HG02678 (cell line): ENCODE results near the gene SP7.
A peak's percentile ranks its signal among the peaks of the same experiment; 100 is the strongest.
"Not testable (repeated sequence)": the region's sequence is repeated elsewhere in the genome, so short reads cannot be mapped to it uniquely, and the experiment has no call there.

Experiments used
- ATAC-seq: cut with Tn5 transposase; IDR thresholded peaks from one replicate; pipeline ENCODE4 v1.9.1; 2021; ENCODE audit warnings: mild to moderate bottlenecking, moderate library complexity; ENCODE audit not compliant: unreplicated experiment

Gene SP7

GRCh38 chr12:53336181-53336681 is at the start of gene SP7:
Gene SP7 (minus strand): TSS chr12:53336354. CDS start chr12:53335646, 708 bp downstream.
- ATAC-seq, result no peak

- ATAC-seq, result no peak
These were observed 47.1 kb upstream of the SP7 start for GRCh38 chr12:53383258-53383657.

DNA sequence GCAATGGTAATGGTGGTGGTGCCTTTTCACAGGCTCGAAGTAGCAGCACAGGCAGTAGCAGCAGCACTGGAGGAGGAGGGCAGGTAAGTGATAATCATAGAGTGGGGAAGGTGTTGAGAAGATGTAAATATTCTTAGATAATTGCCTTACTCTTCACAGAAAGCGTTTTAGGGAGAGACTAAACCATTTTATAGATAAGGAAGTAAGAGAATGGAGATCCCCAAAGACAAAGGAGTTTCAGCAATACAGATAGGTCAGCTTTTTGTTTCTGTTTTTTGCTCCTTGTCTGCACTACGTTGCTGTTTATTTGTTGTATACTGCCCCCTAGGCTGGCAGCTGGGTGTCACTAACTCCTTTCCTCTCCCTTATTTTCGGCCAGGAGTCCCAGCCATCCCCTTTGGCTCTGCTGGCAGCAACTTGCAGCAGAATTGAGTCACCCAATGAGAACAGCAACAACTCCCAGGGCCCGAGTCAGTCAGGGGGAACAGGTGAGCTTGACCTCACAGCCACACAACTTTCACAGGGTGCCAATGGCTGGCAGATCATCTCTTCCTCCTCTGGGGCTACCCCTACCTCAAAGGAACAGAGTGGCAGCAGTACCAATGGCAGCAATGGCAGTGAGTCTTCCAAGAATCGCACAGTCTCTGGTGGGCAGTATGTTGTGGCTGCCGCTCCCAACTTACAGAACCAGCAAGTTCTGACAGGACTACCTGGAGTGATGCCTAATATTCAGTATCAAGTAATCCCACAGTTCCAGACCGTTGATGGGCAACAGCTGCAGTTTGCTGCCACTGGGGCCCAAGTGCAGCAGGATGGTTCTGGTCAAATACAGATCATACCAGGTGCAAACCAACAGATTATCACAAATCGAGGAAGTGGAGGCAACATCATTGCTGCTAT is 45.8 kb upstream of the SP7 start:
- ATAC-seq, result no peak

DNA sequence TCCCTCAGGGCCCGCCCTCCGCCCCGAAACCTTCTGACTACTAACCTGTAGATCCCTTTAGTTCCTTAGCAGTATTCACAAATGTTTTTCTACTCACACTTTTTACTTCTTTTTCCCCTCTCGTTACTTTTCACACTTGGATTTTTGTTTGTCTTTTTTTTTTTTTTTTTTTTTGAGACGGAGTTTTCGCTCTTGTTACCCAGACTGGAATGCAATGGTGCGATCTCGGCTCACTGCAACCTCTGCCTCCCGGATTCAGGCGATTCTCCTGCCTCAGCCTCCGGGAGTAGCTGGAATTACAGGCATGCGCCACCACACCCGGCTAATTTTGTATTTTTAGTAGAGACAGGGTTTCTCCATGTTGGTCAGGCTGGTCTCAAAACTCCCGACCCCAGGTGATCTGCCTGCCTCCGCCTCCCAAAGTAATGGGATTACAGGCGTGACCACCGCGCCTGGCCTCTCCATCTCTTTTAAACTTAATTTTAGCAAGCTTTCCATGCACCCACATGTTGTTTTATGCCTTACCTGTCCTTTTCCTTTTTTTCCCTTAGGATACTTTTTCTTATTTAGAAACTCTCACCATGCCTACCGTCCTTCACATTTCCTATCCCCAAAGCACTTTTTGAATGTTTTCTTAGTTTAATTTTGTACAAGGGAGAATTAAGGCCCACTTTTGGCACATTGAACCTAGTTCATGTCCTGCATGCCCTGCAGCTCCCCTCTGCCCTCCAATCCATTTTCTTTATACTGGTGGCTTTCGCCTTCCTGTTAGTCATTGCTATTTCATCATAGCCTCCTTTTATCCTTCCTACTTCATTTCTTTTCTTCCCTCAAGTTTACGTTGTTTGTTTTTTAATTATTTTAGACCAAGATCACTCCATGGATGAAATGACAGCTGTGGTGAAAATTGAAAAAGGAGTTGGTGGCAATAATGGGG is 44.9 kb upstream of the SP7 start:
- ATAC-seq, result no peak

DNA sequence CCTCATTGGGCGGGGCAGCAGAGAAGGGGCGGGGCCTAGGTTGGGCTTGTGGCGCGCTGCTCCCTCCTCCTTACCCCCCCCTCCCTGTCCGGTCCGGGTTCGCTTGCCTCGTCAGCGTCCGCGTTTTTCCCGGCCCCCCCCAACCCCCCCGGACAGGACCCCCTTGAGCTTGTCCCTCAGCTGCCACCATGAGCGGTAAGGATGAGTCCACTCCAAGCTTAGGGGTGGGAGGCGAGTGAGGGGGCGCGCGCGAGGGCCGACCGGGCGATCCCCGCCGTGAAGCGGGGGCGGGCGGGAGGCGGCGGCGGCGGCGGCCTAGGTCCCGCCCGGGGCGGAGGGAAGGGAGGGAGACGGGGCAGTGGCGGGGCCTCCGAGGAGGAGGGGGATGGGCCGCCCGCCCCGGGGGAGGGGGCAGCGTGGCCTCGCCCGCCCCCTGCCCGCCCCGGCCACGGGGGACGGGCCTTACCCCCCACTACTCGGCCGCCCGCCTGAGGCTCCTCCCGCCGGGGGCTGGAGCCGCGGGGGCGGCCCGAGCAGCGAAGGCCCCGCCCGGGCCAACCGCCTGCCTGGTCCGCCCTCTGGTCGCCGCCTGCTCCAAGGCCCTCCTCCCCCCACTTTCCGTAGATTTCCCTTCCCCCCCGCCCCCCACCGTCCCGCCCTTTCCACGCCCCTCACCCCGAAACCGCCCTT is 44.1 kb upstream of the SP7 start, which contains the start of gene SP1:
SP1 (plus strand) TSS at position 73 of the 690 bp plus-strand sequence; CDS start at position 189, 116 bp downstream.
- ATAC-seq, result peak; percentile 38

- peak; percentile 72 for ATAC-seq
These were observed 43.4 kb upstream of the SP7 start for GRCh38 chr12:53379389-53380103.

- no peak for ATAC-seq
These were observed 42.7 kb upstream of the SP7 start for GRCh38 chr12:53378724-53379388.

- no peak for ATAC-seq
These were observed 42.1 kb upstream of the SP7 start for GRCh38 chr12:53378222-53378621.

- ATAC-seq, result no peak
These were observed 40.6 kb upstream of the SP7 start for GRCh38 chr12:53376747-53377146.

DNA sequence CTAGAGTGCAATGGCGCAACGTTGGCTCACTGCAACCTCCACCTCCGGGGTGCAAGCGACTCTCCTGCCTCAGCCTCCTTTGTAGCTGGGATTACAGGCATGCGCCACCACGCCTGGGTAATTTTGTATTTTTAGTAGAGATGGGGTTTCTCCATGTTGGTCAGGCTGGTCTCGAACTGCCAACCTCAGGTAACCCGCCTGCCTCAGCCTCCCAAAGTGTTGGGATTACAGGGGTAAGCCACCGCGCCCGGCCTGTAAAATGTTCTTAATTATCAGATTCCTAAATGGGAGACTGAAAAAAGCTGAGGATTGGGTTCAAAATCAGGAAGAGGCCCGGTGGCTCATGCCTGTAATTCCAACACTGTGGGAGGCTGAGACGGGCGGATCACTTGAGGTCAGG is 38.1 kb upstream of the SP7 start:
- not testable (repeated sequence) for ATAC-seq

DNA sequence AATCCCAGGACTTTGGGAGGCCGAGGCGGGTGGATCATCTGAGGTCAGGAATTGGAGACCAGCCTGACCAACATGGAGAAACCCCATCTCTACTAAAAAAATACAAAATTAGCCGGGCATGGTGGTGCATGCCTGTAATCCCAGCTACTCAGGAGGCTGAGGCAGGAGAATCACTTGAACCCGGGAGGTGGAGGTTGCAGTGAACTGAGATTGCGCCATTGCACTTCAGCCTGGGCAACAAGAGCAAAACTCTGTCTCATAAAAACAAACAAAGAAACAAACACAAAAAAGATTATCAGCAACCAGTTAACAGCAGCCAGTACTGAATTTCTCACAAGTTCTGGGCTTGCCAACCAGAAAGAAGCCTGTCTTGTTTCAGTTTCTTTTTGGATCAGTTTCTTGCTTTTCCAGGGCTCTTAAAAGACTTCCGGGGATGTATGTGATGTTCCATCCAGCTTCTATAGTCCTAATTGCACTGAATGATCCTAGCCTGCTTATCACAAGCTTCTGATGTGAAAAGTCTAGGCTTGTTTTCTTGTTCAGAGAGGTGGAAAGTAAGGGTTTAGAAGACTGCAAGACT is 37.5 kb upstream of the SP7 start:
- not testable (repeated sequence) for ATAC-seq

DNA sequence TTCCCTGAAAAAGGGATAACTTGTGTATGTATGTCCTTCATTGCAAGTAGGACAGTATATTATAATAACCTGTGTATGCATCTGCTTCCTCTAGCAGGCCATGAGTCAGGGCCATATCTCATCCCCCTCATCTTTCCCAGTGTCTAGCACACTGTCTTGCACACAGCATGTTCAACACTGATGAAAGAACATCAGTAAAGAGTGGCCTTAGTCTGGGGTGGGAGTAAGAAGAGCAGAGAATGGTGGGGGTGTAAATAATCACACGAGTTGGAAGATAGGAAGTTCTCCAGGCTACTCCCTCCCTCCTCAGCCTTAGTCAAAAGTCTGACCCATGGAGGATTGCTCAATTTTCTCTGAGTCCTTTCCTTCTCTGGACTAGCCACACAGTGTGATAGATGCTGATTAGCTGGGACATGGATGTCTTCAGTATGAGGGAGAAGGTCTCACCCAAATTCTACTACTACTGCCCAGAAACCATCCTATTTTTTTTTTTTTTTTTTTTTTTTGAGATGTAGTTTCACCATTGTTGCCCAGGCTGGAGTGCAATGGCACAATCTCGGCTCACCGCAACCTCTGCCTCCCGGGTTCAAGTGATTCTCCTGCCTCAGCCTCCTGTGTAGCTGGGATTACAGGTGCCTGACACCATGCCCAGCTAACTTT is 29.2 kb upstream of the SP7 start:
- ATAC-seq, result no peak

DNA sequence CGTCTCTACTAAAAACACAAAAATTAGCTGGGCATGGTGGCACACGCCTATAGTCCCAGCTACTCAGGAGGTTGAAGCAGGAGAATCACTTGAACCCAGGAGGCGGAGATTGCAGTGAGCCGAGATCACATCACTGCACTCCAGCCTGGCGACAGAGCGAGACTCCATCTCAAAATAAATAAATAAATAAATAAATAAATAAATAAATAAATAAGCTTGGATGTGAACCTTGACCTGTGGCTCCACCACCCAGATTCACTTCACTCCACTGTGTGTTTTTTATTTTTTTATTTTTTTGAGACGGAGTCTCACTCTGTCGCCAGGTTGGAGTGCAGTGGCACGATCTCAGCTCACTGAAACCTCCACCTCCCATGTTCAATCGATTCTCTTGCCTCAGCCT is 25.5 kb upstream of the SP7 start:
- not testable (repeated sequence) for ATAC-seq

GRCh38 chr12:53358836-53359419 is 22.8 kb upstream of the SP7 start:
- no peak for ATAC-seq

DNA sequence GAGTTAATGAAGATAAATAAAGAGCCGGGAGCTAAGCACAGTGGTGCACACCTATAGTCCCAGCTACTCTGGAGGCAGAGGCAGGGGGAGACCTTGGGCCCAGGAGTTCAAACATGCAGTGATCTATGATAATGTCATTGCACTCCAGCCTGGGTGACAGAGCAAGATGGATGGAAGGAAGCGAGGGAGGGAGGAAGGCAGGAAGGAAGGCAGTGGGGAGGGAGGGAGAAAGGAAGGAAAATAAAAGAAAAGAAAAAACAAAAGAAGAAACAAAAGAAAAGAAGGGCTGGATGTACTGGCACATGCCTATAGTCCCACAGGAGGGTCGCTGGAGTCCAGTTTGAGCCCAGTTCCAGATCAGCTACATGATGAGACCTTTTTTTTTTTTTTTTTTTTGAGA is 19.0 kb upstream of the SP7 start:
- no peak for ATAC-seq

GRCh38 chr12:53353257-53353655 is 17.1 kb upstream of the SP7 start:
- ATAC-seq, result no peak

GRCh38 chr12:53352331-53353256 is 16.4 kb upstream of the SP7 start:
- peak; percentile 86 for ATAC-seq
